GM18511 (cell line): ENCODE measurements around the gene RSBN1.
"Not testable (repeated sequence)": the region's sequence is repeated elsewhere in the genome, so short reads cannot be mapped to it uniquely, and the experiment has no call there.

Experiments
- ATAC-seq: cut with Tn5 transposase; IDR thresholded peaks from one replicate; pipeline ENCODE4 v1.9.1; 2021; ENCODE audit warnings: mild to moderate bottlenecking, moderate library complexity; ENCODE audit not compliant: unreplicated experiment

The RSBN1 gene

GRCh38 chr1:113811888-113812660, at the start of gene RSBN1:
RSBN1 (minus strand) TSS chr1:113812476; CDS start chr1:113812412, 64 bp downstream.
- peak; percentile 93 for ATAC-seq

GRCh38 chr1:113861641-113862040, 49.4 kb upstream of the RSBN1 start:
- ATAC-seq = no peak

- no peak for ATAC-seq
Measured at GRCh38 chr1:113860891-113861290, 48.6 kb upstream of the RSBN1 start.

- peak; percentile 88 for ATAC-seq
Measured at GRCh38 chr1:113859478-113860175, 47.4 kb upstream of the RSBN1 start.

- no peak for ATAC-seq
Measured at GRCh38 chr1:113858982-113859381, 46.7 kb upstream of the RSBN1 start.

- peak; percentile 56 for ATAC-seq
Measured at GRCh38 chr1:113858418-113858817, 46.1 kb upstream of the RSBN1 start.

GRCh38 chr1:113857776-113858175, 45.5 kb upstream of the RSBN1 start:
- ATAC-seq = no peak

- no peak for ATAC-seq
Measured at GRCh38 chr1:113856401-113856790, 44.1 kb upstream of the RSBN1 start.

- no peak for ATAC-seq
Measured at GRCh38 chr1:113855630-113856400, 43.5 kb upstream of the RSBN1 start.

- no peak for ATAC-seq
Measured at GRCh38 chr1:113854234-113854633, 42.0 kb upstream of the RSBN1 start.

GRCh38 chr1:113852694-113853093, 40.4 kb upstream of the RSBN1 start:
- not testable (repeated sequence) for ATAC-seq

- no peak for ATAC-seq
Measured at GRCh38 chr1:113850127-113850796, 38.0 kb upstream of the RSBN1 start.

GRCh38 chr1:113849072-113849471, 36.8 kb upstream of the RSBN1 start:
- no peak for ATAC-seq

GRCh38 chr1:113846391-113847035, 34.2 kb upstream of the RSBN1 start:
- no peak for ATAC-seq

- no peak for ATAC-seq
Measured at GRCh38 chr1:113836534-113836933, 24.3 kb upstream of the RSBN1 start.

- no peak for ATAC-seq
Measured at GRCh38 chr1:113835686-113836290, 23.5 kb upstream of the RSBN1 start.

- no peak for ATAC-seq
Measured at GRCh38 chr1:113834716-113835115, 22.4 kb upstream of the RSBN1 start.

GRCh38 chr1:113830039-113830438, 17.8 kb upstream of the RSBN1 start:
- no peak for ATAC-seq

- ATAC-seq = no peak
Measured at GRCh38 chr1:113821916-113822315, 9.6 kb upstream of the RSBN1 start.

GRCh38 chr1:113818578-113818977, 6.3 kb upstream of the RSBN1 start:
- no peak for ATAC-seq
